ENCODE results near the gene TPRG1L. TPM values are rescaled to one million over a fixed set of nuclear protein-coding genes. Genes with fewer than 3 reads are reported as not detected.
A peak's percentile ranks its signal among the peaks of the same experiment; 100 is the strongest.
"Not testable (repeated sequence)": the region's sequence is repeated elsewhere in the genome, so short reads cannot be mapped to it uniquely, and the experiment has no call there.

The TPRG1L gene
- 10 to 100 TPM; 51.8 to 63.5 (median 58.0) TPM for total RNA-seq (2021; fragmentation: NEBNext Ultra II Directional; extraction: Animal tissue kit (Norgen Biotek cat#: 25700))
- long read RNA-seq, partial matches to known transcripts = 23 of 25 reads
- long read RNA-seq, other reads (novel, unspliced or antisense) = 1 of 25 reads

GRCh38 chr1:3624200-3625136 lies at the start of gene TPRG1L:
Gene TPRG1L, plus strand, starts transcription at chr1:3625015. Its CDS starts 58 bp downstream, at chr1:3625073.
- H3K36me3 Mint-ChIP-seq (ENCODE audit: low read depth) = peaks cover 4% of the 10 kb centered on the region; the same call in 1 of the 2 replicates
- no peaks in the 10 kb centered on the region for H3K9me3 Mint-ChIP-seq
- peaks cover 2% of the 10 kb centered on the region; the same call in 1 of the 2 replicates for H3K27me3 Mint-ChIP-seq (ENCODE audit: insufficient read depth)
- H3K4me1 Mint-ChIP-seq (ENCODE audit: low read depth) = peaks cover 30% of the 10 kb centered on the region
- H3K27ac Mint-ChIP-seq = peak within 1 kb of the TSS; percentile 82
- TF ChIP-seq CTCF (IDR thresholded peaks at IDR 0.05) = no peak
- peak within 1 kb of the TSS; percentile 91 for H3K4me3 Mint-ChIP-seq
- DNase-seq = peak; percentile 94

- H3K36me3 Mint-ChIP-seq (ENCODE audit: low read depth); H3K27ac Mint-ChIP-seq; H3K9me3 Mint-ChIP-seq: not testable (repeated sequence)
Measured at GRCh38 chr1:3575515-3575914, 49.3 kb upstream of the TPRG1L start.

GRCh38 chr1:3575993-3576392 lies 48.8 kb upstream of the TPRG1L start:
- DNase-seq = no peak
- Mint-ChIP-seq H3K4me3 (no peak overlapping the region), H3K27ac (no peak overlapping the region), H3K4me1 (ENCODE audit: low read depth) (no peaks in the 10 kb centered on the region), H3K36me3 (ENCODE audit: low read depth) (no peaks in the 10 kb centered on the region), H3K9me3 (no peaks in the 10 kb centered on the region), H3K27me3 (ENCODE audit: insufficient read depth) (peaks cover 13% of the 10 kb centered on the region)
- no peak for TF ChIP-seq CTCF (IDR thresholded peaks at IDR 0.05)

More at GRCh38 chr1:3575515-3575914, 49.3 kb upstream of the TPRG1L start:
- not testable (repeated sequence) for DNase-seq; H3K4me3 Mint-ChIP-seq; H3K4me1 Mint-ChIP-seq (ENCODE audit: low read depth)
- H3K27me3 Mint-ChIP-seq (ENCODE audit: insufficient read depth) = peaks cover 13% of the 10 kb centered on the region

- Mint-ChIP-seq H3K4me3 (no peak overlapping the region), H3K27me3 (ENCODE audit: insufficient read depth) (peaks cover 13% of the 10 kb centered on the region), H3K4me1 (ENCODE audit: low read depth) (no peaks in the 10 kb centered on the region), H3K9me3 (no peaks in the 10 kb centered on the region), H3K27ac (no peak overlapping the region), H3K36me3 (ENCODE audit: low read depth) (no peaks in the 10 kb centered on the region)
- no peak for DNase-seq
- TF ChIP-seq CTCF (IDR thresholded peaks at IDR 0.05) = no peak
Measured at GRCh38 chr1:3577300-3577699, 47.5 kb upstream of the TPRG1L start.

- Mint-ChIP-seq H3K27me3 (ENCODE audit: insufficient read depth) (peaks cover 13% of the 10 kb centered on the region), H3K4me1 (ENCODE audit: low read depth) (no peaks in the 10 kb centered on the region), H3K9me3 (no peaks in the 10 kb centered on the region), H3K27ac (no peak overlapping the region), H3K4me3 (no peak overlapping the region), H3K36me3 (ENCODE audit: low read depth) (no peaks in the 10 kb centered on the region)
- TF ChIP-seq CTCF (IDR thresholded peaks at IDR 0.05) = no peak
- DNase-seq = no peak
Measured at GRCh38 chr1:3577711-3578432, 46.9 kb upstream of the TPRG1L start.
